ENCODE results near the gene POMP.

Gene POMP

GRCh38 chr13:28723806-28724205 lies 64.9 kb downstream of the POMP start:
- intact Hi-C loops (cut with DNase I), result no loop called here
- DNase-seq, result no peak

- intact Hi-C loops (cut with DNase I), result no loop called here
- DNase-seq, result no peak
Observed at GRCh38 chr13:28725046-28725610, 66.2 kb downstream of the POMP start.
